Panc1 (cell line): ENCODE measurements around the gene TNFRSF1B.

Experiments used
- POLR2AphosphoS5 ChIP-seq: IDR thresholded peaks from 2 replicates; pipeline ENCODE4 v1.6.1; 2012; ENCODE audit warnings: mild to moderate bottlenecking, low read depth, low read length, moderate library complexity
- TF ChIP-seq, protein P1 (sequence below): fragments of 450-650 bp; IDR thresholded peaks from 2 replicates; pipeline ENCODE4 v1.5.1; 2017; ENCODE audit warnings: mild to moderate bottlenecking
- TF ChIP-seq, protein P2 (sequence below), 2 experiments: IDR thresholded peaks; 2 replicates each; pipeline ENCODE4 v1.6.1; 2011 to 2012; ENCODE audit warnings: low read depth in 2 of 2, control low read depth in 1 of 2, low read length in 1 of 2, mild to moderate bottlenecking in 1 of 2, moderate library complexity in 1 of 2; ENCODE audit not compliant: insufficient read depth in 1 of 2

DNA sequence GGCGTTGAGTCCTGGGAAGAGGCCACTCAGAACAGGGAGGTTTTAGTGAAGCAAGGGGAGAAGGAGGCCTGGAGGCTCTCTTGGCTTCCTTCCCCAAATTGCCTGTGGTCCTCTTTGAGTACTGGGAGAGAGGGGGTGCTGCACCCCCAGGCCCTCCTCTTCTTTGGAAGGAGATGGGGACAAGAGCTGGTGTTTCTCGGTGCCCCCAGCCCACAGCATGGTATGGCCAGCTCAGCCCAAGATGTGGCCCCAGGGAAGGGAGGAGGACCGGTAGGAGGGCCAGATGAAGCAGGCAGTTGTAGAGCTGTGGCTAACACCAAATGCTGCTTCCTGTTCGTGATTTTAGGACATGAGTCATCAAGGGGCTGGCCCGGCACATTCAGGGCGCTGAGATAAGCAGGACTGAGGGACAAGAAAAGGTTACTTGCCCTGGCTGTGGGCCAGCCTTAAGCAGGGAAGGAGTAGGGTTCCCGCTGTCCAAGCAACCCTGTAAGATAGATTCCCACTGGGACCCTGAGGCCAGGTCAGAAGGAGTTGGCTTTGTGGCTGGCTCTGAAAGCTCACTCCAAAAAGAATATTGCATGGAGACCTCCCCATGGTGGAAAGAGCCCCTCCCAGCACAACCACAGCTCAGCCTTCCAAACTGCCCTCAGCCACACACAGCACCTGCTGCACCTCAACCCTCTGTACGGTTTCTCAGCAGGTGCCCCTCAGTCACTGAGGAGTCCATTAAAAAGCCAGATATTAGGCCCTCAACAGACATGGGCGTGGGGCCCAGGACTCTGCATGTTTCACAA, 4.9 kb upstream of the TNFRSF1B start:
- TF ChIP-seq, protein P1, sequence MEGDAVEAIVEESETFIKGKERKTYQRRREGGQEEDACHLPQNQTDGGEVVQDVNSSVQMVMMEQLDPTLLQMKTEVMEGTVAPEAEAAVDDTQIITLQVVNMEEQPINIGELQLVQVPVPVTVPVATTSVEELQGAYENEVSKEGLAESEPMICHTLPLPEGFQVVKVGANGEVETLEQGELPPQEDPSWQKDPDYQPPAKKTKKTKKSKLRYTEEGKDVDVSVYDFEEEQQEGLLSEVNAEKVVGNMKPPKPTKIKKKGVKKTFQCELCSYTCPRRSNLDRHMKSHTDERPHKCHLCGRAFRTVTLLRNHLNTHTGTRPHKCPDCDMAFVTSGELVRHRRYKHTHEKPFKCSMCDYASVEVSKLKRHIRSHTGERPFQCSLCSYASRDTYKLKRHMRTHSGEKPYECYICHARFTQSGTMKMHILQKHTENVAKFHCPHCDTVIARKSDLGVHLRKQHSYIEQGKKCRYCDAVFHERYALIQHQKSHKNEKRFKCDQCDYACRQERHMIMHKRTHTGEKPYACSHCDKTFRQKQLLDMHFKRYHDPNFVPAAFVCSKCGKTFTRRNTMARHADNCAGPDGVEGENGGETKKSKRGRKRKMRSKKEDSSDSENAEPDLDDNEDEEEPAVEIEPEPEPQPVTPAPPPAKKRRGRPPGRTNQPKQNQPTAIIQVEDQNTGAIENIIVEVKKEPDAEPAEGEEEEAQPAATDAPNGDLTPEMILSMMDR: no peak
- TF ChIP-seq POLR2AphosphoS5: no peak; the same call in 1 of the 2 replicates
- TF ChIP-seq, protein P2, sequence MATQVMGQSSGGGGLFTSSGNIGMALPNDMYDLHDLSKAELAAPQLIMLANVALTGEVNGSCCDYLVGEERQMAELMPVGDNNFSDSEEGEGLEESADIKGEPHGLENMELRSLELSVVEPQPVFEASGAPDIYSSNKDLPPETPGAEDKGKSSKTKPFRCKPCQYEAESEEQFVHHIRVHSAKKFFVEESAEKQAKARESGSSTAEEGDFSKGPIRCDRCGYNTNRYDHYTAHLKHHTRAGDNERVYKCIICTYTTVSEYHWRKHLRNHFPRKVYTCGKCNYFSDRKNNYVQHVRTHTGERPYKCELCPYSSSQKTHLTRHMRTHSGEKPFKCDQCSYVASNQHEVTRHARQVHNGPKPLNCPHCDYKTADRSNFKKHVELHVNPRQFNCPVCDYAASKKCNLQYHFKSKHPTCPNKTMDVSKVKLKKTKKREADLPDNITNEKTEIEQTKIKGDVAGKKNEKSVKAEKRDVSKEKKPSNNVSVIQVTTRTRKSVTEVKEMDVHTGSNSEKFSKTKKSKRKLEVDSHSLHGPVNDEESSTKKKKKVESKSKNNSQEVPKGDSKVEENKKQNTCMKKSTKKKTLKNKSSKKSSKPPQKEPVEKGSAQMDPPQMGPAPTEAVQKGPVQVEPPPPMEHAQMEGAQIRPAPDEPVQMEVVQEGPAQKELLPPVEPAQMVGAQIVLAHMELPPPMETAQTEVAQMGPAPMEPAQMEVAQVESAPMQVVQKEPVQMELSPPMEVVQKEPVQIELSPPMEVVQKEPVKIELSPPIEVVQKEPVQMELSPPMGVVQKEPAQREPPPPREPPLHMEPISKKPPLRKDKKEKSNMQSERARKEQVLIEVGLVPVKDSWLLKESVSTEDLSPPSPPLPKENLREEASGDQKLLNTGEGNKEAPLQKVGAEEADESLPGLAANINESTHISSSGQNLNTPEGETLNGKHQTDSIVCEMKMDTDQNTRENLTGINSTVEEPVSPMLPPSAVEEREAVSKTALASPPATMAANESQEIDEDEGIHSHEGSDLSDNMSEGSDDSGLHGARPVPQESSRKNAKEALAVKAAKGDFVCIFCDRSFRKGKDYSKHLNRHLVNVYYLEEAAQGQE (IDR thresholded peaks at IDR 0.05; ENCODE audit: insufficient read depth in 1 of 2, low read depth in 2 of 2, low read length in 1 of 2): no peak
